Activated CD8-positive, alpha-beta memory T cell treated with anti-CD3 and anti-CD28 coated beads, Interleukin-2, amount 50 U/mL, for 1 hour (primary cell): ENCODE results near the gene HNRNPDL.
A peak's percentile ranks its signal among the peaks of the same experiment; 100 is the strongest.
"Not testable (repeated sequence)": the region's sequence is repeated elsewhere in the genome, so short reads cannot be mapped to it uniquely, and the experiment has no call there.

Experiments
- DNase-seq: peaks from one replicate; pipeline ENCODE4 v3.0.0-alpha.2; 2020; ENCODE audit errors: extremely low read depth

HNRNPDL gene

DNA sequence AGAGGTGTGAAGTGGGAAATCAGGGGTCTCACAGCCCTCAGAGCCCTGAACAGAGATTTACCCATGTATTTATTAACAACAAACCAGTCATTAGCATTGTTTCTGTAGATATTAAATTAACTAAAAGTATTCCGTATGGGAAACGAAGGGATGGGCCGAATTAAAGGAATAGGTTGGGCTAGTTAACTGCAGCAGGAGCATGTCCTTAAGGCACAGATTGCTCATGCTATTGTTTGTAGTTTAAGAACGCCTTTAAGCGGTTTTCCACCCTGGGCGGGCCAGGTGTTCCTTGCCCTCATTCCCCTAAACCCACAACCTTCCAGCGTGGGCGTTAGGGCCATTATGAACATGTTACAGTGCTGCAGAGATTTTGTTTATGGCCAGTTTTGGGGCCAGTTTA, 44.0 kb downstream of the HNRNPDL start:
- not testable (repeated sequence) for DNase-seq

DNA sequence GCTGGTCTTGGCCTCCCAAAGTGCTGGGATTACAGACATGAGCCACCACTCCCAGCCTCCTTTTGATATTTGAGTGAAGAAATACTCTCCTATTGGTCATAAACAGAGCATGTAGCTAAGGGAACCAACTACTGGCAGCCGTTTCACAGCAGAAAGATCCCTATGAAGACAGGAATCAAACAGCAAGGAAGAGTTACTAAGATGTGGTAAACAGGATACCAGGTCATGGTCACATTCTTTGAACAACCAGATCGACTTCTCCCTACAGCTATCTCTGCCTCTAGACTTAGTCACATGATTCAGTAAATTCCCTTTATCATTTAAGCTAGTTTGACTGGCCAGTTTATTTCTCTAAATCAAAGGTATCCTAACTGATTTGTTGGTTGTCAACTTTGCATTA, 47.5 kb downstream of the HNRNPDL start:
- DNase-seq = no peak

DNA sequence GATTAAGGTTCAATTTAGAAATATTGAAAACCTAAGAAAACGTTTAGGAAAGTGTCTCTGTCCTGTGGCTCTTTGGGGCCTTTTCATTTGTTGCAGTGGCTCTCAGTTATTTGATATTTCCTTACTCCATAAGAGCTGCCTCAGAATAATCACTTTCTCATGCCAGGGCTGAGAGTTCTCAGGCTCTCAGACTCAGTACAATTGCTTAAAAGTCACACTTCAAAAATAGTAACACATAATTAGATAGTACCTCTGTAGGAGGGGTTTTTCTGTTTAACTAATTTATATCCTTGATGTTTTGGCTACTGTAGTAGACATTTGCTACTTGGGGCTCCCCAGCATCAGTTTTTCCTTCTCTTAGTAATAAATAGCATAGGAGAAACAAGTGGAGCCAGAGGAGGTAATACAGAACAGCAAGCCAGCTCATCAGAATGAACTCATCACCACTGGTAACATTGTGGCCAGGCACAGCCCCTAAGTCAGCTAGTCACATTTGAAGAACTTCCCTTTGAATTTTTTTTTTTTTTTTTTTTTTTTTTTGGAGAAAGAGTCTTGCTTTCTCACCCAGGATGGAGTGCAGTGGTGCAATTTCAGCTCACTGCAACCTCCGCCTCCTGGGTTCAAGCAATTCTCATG, 48.5 kb downstream of the HNRNPDL start:
- DNase-seq = no peak

DNA sequence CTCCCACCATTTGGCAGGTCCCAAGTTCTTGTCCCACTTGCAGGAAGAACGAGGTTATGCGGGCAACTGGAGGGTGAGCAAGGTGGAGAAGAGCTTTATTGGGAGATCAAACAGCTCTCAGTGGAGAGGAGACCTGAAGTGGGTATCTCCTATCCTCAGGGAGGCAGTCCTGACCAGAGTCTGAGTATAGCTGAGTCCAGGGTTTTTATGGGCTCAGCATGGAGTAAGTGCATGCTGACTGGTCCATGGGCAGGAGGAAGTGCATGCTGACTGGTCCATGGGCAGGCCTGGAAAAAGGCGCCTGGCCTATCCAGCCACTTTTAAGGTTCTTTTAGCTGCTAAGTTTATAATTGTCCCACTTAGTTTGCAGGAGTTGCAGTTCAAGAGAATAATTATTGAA, 49.0 kb downstream of the HNRNPDL start:
- no peak for DNase-seq

DNA sequence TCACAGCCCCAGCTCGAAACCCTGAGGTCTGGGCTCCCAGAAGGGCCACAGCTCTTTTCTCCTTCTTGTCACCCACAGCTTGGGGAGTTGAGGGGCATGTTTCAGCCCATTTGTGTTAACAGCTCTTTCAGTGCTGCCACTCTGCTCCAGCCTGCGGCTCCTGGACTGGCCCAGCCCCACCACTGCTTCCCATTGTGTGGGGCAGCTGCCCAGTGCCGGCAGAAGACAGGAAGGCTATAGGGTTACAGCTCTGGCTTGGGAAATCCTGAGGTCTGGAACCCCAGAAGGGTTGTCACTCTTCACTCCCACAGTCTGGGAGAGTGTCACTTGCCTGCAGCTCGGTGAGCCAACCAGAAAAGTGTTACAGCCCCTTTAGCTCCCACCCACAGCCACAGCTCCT, 49.4 kb downstream of the HNRNPDL start:
- DNase-seq = no peak

DNA sequence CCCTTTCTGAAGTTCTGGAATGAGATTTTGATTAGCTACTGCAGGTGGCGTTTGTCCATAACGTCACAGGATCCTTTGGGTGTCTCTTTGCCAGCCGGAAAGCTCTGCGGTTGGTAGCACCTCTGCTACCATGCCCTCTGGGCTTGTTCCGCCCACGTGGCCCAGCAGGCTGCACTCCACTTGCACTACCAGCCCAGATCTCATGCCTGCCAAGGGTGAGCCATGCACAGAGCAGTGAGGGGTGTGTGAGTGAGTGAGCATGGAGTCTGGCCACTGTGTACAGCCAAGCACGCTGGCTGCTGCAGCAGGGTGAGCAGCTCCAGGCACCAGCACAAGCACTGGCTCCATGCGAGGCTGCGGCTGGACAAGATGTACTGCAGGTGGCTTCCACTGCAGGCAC, 49.9 kb downstream of the HNRNPDL start:
- DNase-seq = no peak

DNA sequence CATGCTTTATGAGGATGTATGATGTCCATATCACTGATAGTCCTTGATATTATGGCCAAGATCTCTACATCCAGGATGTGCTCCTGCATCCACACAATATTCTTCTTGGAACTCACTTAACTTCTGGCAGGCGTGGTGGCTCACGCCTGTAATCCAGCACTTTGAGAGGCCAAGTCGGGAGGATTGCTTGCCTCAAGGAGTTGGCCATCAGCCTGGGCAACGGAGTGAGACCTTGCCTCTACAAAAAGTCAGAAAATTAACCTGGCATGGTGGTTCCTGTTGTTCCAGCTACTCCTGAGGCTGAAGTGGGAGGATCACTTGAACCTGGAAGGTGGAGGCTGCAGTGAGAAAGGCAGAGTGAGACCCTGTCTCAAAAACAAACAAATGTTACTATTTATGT, 54.2 kb downstream of the HNRNPDL start:
- no peak for DNase-seq

DNA sequence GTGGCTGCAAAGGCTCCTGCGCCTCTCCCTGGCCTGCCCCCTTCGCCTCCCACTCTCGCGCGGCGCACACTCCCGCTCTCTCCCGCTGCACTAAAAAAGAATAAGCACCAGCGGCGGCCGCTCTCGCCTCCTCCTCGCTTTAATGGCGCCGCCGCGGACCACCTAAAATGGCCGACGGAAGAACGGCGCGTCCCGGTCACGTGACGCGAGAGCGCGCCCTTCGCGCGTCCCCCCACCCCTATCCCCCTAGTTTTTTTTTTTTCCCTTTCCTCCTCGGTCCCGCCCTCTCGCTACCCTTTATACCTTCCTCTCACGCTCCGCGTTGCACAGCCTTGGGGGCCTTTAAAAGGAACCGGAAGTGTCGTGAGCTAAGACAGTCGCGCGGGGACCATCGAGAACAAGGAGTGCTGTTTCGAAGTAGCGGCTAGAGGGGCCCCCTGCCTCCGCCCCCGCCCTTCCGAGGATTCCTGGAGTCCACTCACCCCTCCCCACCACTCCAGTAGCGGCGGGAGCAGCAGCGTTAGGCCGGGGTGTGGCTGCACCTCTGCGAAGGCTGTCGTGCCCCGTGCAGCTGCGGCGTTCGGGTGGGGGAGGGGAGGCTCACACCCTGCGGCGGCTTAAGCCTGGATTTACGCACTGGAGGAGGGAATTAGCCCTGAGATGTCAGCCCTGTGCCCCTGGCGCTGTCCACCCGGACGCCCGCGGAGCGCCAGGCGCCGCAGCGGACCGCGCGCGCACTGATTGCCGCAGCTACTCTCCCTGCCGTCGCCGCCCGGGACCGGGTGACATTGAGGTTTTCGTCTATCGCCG, 56.2 kb downstream of the HNRNPDL start, which contains the start of gene HNRNPD:
HNRNPD (minus strand) TSS at position 176 of the 810 bp plus-strand sequence. CDS start 313 bp downstream, outside the sequence.
- DNase-seq = peak; percentile 88

DNA sequence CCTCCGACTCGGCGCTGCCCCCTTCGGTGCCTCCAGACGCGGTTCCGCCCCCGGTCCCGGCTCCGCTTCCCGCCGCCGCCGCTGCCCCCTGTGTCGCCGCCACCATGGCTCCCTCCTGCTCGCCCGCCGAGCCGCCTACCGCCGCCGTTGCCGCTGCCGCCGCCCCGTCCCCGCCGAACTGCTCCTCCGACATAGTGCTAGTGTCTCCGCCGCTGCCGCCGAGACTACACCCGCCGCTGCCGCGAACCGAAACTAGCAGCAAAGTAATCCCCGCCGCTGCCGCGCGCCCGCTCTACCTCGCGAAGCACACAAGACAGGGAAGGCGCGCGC, 56.8 kb downstream of the HNRNPDL start:
- no peak for DNase-seq
